ENCODE results near the gene P2RY13. TPM values are rescaled to one million over a fixed set of nuclear protein-coding genes. Genes with fewer than 3 reads are reported as not detected.

Gene P2RY13
- total RNA-seq, 1 donor from 2014 or later: not detected

DNA sequence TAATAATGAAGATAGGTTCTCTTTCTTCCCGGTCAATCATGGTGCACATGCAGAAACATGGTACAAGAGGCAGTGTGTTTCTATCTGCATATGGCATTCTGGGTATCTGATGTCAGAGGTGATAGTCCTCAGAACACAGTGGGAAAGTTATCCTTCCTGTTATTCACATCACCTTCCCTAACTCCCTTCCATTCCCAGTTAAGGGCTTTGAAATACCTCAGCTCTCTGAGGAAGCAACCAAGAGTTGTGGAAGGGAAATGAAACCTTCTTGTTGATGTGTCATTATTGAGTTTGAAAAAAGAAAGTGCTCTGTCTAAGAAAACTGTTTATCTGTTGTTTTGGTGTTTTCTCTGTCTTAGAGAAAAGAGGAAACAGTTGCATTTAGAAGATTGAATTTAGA, 21.9 kb upstream of the P2RY13 start:
- no peak for DNase-seq (ENCODE audit: low read depth, low spot score)
- Mint-ChIP-seq H3K27ac (ENCODE audit: unreplicated experiment) (no peak overlapping the region), H3K36me3 (ENCODE audit: low read depth) (no peaks in the 10 kb centered on the region), H3K27me3 (ENCODE audit: low read depth) (no peaks in the 10 kb centered on the region), H3K4me3 (no peak overlapping the region), H3K9me3 (no peaks in the 10 kb centered on the region), H3K4me1 (peaks cover 4% of the 10 kb centered on the region)
- TF ChIP-seq CTCF (conservative IDR thresholded peaks at IDR 0.05): no peak

- Mint-ChIP-seq H3K4me3 (no peak overlapping the region), H3K36me3 (ENCODE audit: low read depth) (no peaks in the 10 kb centered on the region), H3K4me1 (peaks cover 4% of the 10 kb centered on the region), H3K27me3 (ENCODE audit: low read depth) (no peaks in the 10 kb centered on the region), H3K27ac (ENCODE audit: unreplicated experiment) (no peak overlapping the region), H3K9me3 (no peaks in the 10 kb centered on the region)
- no peak for DNase-seq (ENCODE audit: low read depth, low spot score)
- no peak for TF ChIP-seq CTCF (conservative IDR thresholded peaks at IDR 0.05)
Observed at GRCh38 chr3:151350656-151351055, 21.3 kb upstream of the P2RY13 start.

GRCh38 chr3:151347432-151347831, 18.1 kb upstream of the P2RY13 start:
- Mint-ChIP-seq H3K9me3 (no peaks in the 10 kb centered on the region), H3K27ac (ENCODE audit: unreplicated experiment) (no peak overlapping the region), H3K36me3 (ENCODE audit: low read depth) (no peaks in the 10 kb centered on the region), H3K27me3 (ENCODE audit: low read depth) (no peaks in the 10 kb centered on the region), H3K4me1 (peaks cover 4% of the 10 kb centered on the region), H3K4me3 (no peak overlapping the region)
- no peak for DNase-seq (ENCODE audit: low read depth, low spot score)
- no peak for TF ChIP-seq CTCF (conservative IDR thresholded peaks at IDR 0.05)

DNA sequence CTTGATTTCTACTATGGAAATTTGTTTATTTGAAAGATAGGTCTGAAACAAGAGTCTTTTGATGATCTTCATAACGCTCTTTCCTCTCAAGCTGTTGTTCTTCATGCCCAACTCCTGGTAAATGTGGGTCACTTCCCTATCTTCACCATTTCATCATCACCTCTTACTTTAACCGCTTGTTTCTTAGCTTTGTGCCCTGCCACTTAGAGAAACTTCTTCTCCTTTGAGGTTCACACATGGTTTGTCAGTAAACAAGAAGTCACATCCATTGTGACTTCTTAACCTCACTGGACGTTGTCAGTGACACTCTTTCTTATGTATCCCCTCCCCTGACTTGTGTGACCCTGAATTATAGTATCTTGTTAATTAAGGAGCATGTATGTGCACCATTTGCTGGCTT, 16.9 kb upstream of the P2RY13 start:
- H3K9me3 Mint-ChIP-seq: no peaks in the 10 kb centered on the region
- H3K36me3 Mint-ChIP-seq (ENCODE audit: low read depth): no peaks in the 10 kb centered on the region
- no peaks in the 10 kb centered on the region for H3K27me3 Mint-ChIP-seq (ENCODE audit: low read depth)
- no peak overlapping the region for H3K27ac Mint-ChIP-seq (ENCODE audit: unreplicated experiment)
- DNase-seq (ENCODE audit: low read depth, low spot score): no peak
- peaks cover 4% of the 10 kb centered on the region for H3K4me1 Mint-ChIP-seq
- TF ChIP-seq CTCF (conservative IDR thresholded peaks at IDR 0.05): no peak
- no peak overlapping the region for H3K4me3 Mint-ChIP-seq

- no peak overlapping the region for H3K4me3 Mint-ChIP-seq
- H3K4me1 Mint-ChIP-seq: peaks cover 4% of the 10 kb centered on the region
- TF ChIP-seq CTCF (conservative IDR thresholded peaks at IDR 0.05): no peak
- no peaks in the 10 kb centered on the region for H3K27me3 Mint-ChIP-seq (ENCODE audit: low read depth)
- no peak for DNase-seq (ENCODE audit: low read depth, low spot score)
- no peak overlapping the region for H3K27ac Mint-ChIP-seq (ENCODE audit: unreplicated experiment)
- H3K9me3 Mint-ChIP-seq: no peaks in the 10 kb centered on the region
- H3K36me3 Mint-ChIP-seq (ENCODE audit: low read depth): no peaks in the 10 kb centered on the region
Observed at GRCh38 chr3:151345859-151346258, 16.5 kb upstream of the P2RY13 start.

- Mint-ChIP-seq H3K36me3 (ENCODE audit: low read depth) (no peaks in the 10 kb centered on the region), H3K9me3 (no peaks in the 10 kb centered on the region), H3K27me3 (ENCODE audit: low read depth) (no peaks in the 10 kb centered on the region), H3K27ac (ENCODE audit: unreplicated experiment) (no peak overlapping the region), H3K4me1 (no peaks in the 10 kb centered on the region), H3K4me3 (no peak overlapping the region)
- DNase-seq (ENCODE audit: low read depth, low spot score): no peak
- TF ChIP-seq CTCF (conservative IDR thresholded peaks at IDR 0.05): no peak
Observed at GRCh38 chr3:151331696-151332095, 2.3 kb upstream of the P2RY13 start.
